Right lobe of liver (tissue), 6 donors: ENCODE results near the gene ZBTB7C. TPM values are rescaled to one million over a fixed set of nuclear protein-coding genes. Genes with fewer than 3 reads are reported as not detected.
A peak's percentile ranks its signal among the peaks of the same experiment; 100 is the strongest.

Source experiments
- ATAC-seq, 4 donors: fragments of 200-7000 bp; cut with Tn5 transposase; one replicate each; pipeline ENCODE4 v1.9.1; 2020; ENCODE audit warnings: mild to moderate bottlenecking in 4 of 4, moderate library complexity in 4 of 4
- DNase-seq, 3 donors: peaks; one replicate each; pipeline ENCODE4 v3.0.0-alpha.2; 2020
- H3K27ac ChIP-seq, 3 donors: fragments of 200-600 bp; one replicate each; pipeline ENCODE4 v1.8.0; 2022
- H3K27me3 ChIP-seq, 2 donors: fragments of 200-600 bp; one replicate each; pipeline ENCODE4 v1.8.0; 2022
- H3K36me3 ChIP-seq, 4 donors: fragments of 200-600 bp; sonication (generic) in 1 of 4; one replicate each; pipeline versions ENCODE4 v1.5.1 to v1.8.0; 2017 to 2022; ENCODE audit warnings: control low read depth in 1 of 4
- H3K4me1 ChIP-seq, 4 donors: fragments of 200-600 bp; sonication (generic) in 1 of 4; one replicate each; pipeline versions ENCODE4 v1.5.1 to v1.8.0; 2017 to 2022; ENCODE audit warnings: control low read depth in 1 of 4
- H3K4me3 ChIP-seq, 3 donors: fragments of 200-600 bp; one replicate each; pipeline ENCODE4 v1.8.0; 2022
- H3K9me3 ChIP-seq, 4 donors: fragments of 200-600 bp; sonication (generic) in 1 of 4; one replicate each; pipeline versions ENCODE4 v1.5.1 to v1.8.0; 2017 to 2022; ENCODE audit warnings: control low read depth in 1 of 4
- POLR2A ChIP-seq: fragments of 450-650 bp; IDR thresholded peaks from one replicate; pipeline ENCODE4 v1.6.1; 2017; ENCODE audit warnings: antibody characterized with exemption, mild to moderate bottlenecking
- WGBS: methylation state at CpG from one replicate; pipeline ENCODE4 v1.1.6; 2018; ENCODE audit warnings: low coverage, low lambda C conversion rate; ENCODE audit not compliant: insufficient coverage; ENCODE audit errors: missing lambda C conversion rate; 5-methylcytosine and 5-hydroxymethylcytosine counted together
- intact Hi-C, 2 donors: fragments of 100-400 bp; cut with DNase I; formaldehyde crosslinking; loops; one replicate each; pipeline versions ENCODE4 v1.11.2 to v1.14.1; 2022
- long read RNA-seq: library from polyadenylated mRNA; unstranded; transcript quantifications from one replicate; pipeline ENCODE4 v2.0.0, GENCODE V29; 2019
- total RNA-seq, 6 experiments: library from RNA; depleted of rRNA in 2 of 6; stranded (reverse); fragments of >200 nt in 2 of 6; fragmentation: NEBNext Ultra II Directional in 3 of 6; extraction: Animal tissue kit (Norgen Biotek cat#: 25700) in 3 of 6; gene quantifications; one replicate each; pipeline versions ENCODE4 v1.1.0 to v1.2.4, GENCODE V29; 2016 to 2023
- TF ChIP-seq, protein P1 (sequence below), 4 donors: fragments of 200-600 bp in 3 of 4; fragments of 450-650 bp in 1 of 4; IDR thresholded peaks; one replicate each; pipeline versions ENCODE4 v1.5.1 to v1.8.0; 2016 to 2022; ENCODE audit warnings: antibody characterized with exemption in 4 of 4, mild to moderate bottlenecking in 2 of 4
- donor health status: DM: no; HTN: yes; CAD: no.
- donor health status: DM: no; HTN: no; CAD: no.
- donor health status: DM: no; HTN: no; CAD: no.
- donor health status: DM: no; HTN: yes; CAD: no.
- donor health status: DM: no; HTN: yes; CAD: no.

Gene ZBTB7C
- 1 to 10 TPM; 1.1 to 1.7 (median 1.3) TPM for total RNA-seq
- long read RNA-seq = 0 reads

DNA sequence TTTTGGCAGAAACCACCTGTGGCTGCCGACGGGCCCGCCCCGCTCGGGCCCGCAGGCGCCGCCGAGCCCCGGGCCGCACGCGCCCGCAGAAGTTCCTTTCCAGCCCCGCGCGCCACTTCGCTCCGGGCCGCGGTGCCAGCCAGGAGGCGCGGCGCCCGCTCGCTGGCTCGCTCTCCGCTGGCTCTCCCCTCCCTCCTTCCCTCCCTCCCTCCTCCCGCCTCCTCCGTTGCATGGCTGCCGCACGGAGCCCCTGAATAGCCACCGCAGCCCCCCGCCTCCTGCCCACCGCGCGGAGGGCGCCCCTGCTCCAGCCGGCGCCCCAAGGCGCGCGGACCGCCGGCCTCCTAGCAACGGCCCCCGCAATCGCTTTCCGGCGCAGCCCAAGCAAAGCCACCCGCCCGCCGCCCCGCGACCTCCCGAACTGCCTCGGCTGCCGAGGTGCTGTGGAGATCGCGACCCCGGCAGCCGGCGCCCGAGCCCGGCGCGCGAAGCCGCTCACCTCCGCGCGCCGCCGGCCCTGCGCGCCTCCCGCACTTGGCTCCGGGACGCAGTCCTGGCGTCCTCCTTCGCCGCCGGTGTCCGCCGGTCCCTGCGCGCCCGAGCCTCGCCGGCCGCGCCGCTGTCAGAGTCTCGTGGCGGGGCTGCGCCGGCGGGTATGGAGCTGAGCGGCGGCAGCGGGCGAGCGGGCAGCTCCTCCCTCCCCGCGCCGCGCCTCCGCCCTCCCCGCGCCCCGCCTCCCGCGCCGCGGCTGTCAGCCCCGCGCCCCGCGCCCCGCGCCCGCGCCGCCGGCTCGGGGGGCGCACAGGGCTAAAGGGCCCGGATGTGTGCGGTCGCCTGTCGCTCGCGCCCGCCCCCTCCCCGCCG lies at the start of gene ZBTB7C:
Gene ZBTB7C, minus strand, starts transcription at position 657 of the 864 bp plus-strand sequence.
- no peaks in the 10 kb centered on the region for H3K36me3 ChIP-seq
- DNase-seq (peak; percentile 59 to 63 (median 59)), ATAC-seq (peak; percentile 48 to 64 (median 63))
- no peak for TF ChIP-seq POLR2A
- TF ChIP-seq, protein P1, sequence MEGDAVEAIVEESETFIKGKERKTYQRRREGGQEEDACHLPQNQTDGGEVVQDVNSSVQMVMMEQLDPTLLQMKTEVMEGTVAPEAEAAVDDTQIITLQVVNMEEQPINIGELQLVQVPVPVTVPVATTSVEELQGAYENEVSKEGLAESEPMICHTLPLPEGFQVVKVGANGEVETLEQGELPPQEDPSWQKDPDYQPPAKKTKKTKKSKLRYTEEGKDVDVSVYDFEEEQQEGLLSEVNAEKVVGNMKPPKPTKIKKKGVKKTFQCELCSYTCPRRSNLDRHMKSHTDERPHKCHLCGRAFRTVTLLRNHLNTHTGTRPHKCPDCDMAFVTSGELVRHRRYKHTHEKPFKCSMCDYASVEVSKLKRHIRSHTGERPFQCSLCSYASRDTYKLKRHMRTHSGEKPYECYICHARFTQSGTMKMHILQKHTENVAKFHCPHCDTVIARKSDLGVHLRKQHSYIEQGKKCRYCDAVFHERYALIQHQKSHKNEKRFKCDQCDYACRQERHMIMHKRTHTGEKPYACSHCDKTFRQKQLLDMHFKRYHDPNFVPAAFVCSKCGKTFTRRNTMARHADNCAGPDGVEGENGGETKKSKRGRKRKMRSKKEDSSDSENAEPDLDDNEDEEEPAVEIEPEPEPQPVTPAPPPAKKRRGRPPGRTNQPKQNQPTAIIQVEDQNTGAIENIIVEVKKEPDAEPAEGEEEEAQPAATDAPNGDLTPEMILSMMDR (IDR thresholded peaks at IDR 0.05) = no peak
- WGBS = 0% methylated on average over 3 of the region's 136 CpGs
- H3K4me1 ChIP-seq = peaks cover 0 to 14% (median 3%) of the 10 kb centered on the region in 4 donors
- no peak within 1 kb of the TSS for H3K27ac ChIP-seq
- intact Hi-C loops = no loop called here
- H3K9me3 ChIP-seq = no peaks in the 10 kb centered on the region
- peak within 1 kb of the TSS; percentile 61 to 82 (median 69) for H3K4me3 ChIP-seq
- H3K27me3 ChIP-seq = no peaks in the 10 kb centered on the region

DNA sequence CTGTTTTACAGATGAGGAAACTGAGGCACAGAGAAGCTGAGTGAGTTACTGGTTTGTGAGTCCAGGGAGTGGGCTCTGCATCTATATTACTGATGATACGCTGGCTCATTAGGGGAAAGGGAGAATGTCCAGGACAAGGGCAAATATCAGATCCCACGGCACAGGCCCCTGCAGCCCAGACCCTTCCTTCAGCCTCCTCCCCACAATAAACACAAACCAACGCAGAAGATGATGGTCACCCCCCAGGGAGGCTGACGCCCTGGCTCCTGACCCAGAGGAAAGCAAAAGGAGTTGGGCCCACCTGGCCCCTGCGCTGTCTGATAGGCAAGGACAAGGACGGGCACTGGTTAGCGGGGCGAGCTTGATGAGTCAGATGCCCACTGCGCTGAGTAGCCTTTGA lies 47.7 kb upstream of the ZBTB7C start:
- H3K9me3 ChIP-seq = no peaks in the 10 kb centered on the region
- no peak overlapping the region for H3K27ac ChIP-seq
- intact Hi-C loops = no loop called here
- 89% methylated on average over 4 of the region's 9 CpGs for WGBS
- H3K4me3 ChIP-seq = no peak overlapping the region
- H3K4me1 ChIP-seq = peaks cover 0 to 27% (median 0%) of the 10 kb centered on the region in 4 donors
- TF ChIP-seq POLR2A = no peak
- TF ChIP-seq, protein P1 (IDR thresholded peaks at IDR 0.05) = no peak
- no peaks in the 10 kb centered on the region for H3K36me3 ChIP-seq
- no peaks in the 10 kb centered on the region for H3K27me3 ChIP-seq
- no peak for DNase-seq
- no peak for ATAC-seq

DNA sequence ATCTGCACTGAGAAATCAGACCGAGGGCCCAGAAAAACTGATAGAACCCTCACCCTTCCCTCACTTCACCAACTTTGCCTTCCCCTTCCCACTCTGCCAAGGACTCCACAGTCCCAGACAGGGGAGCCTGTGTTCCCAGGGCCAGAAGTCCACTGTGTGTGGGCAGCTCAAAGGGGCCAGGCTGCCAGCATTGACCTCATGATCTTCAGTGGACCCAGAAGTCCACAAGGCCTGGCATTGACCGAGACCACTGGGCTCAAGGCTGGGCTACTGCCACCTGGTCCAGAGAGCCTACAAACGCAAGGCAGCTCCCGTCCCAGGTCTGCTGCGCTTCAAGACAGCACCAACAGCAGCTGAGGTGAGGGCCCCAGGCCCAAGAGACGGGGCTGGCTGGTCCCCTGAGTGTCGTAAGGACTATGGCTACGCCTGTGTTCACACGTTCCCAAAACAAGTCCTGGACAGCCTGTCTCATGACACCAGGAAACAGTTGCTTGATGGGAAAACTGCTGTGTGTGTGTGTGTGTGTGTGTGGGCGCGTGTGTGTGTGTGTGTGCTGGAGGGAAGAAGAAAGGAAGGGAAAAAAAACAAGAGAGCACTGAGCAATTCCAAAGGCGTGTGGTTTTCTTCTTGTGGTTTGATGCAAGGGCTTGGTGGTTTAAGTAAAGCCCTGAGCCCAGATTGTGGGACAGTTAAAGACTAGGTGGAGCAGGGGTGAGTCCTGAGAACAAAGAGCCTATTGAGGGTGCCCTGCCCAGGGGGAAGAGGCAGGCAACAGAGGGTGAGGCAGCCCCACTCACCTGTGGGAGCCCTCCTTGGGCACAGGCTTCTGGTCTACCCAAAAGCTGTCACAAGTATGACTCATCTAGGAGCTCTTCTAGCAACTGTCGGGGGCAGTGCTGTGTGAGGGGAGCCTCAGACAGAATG lies 46.6 kb upstream of the ZBTB7C start:
- H3K9me3 ChIP-seq = no peaks in the 10 kb centered on the region
- H3K27me3 ChIP-seq = no peaks in the 10 kb centered on the region
- TF ChIP-seq POLR2A = no peak
- TF ChIP-seq, protein P1 (IDR thresholded peaks at IDR 0.05) = no peak
- WGBS = 49% methylated on average over 5 of the region's 13 CpGs
- ATAC-seq (peak in 3 of 4 donors; percentile 5 to 25 (median 5)), DNase-seq (no peak)
- no peaks in the 10 kb centered on the region for H3K36me3 ChIP-seq
- H3K4me1 ChIP-seq = peaks cover 0 to 21% (median 0%) of the 10 kb centered on the region in 4 donors
- H3K4me3 ChIP-seq = no peak overlapping the region
- no peak overlapping the region for H3K27ac ChIP-seq
- intact Hi-C loops = no loop called here

DNA sequence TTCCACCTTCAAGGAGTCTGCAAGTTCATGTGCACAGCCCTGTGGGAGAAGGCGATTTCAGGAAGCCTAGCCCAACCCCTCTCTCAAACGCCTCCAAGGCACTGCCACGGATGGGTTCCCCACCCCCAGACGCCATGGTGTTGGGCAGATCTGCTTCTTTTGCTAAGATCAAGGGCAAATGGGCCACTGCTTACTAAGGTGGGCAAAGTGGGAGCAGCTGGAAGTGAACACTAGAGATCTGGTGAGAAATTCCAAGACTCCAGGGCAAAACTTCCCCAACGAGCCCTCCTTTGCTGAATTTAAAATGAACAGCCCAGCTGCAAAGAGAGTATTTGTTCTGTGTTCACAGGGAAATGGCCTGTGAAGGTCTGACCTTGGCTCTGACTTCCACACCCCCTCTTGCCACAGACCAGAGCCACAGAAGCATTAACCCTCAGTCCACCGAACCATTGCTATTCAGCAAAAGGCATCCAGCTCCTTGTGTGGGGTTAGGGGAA lies 45.1 kb upstream of the ZBTB7C start:
- Histone ChIP-seq H3K27me3 (no peaks in the 10 kb centered on the region), H3K4me3 (no peak overlapping the region), H3K4me1 (peaks cover 0 to 21% (median 0%) of the 10 kb centered on the region in 4 donors), H3K27ac (no peak overlapping the region), H3K9me3 (no peaks in the 10 kb centered on the region), H3K36me3 (no peaks in the 10 kb centered on the region)
- intact Hi-C loops = no loop called here
- WGBS = 43% methylated on average over 5 of the region's 6 CpGs
- TF ChIP-seq POLR2A = no peak
- TF ChIP-seq, protein P1 (IDR thresholded peaks at IDR 0.05) = no peak
- ATAC-seq (peak; percentile 62 to 78 (median 68)), DNase-seq (no peak)
